Measurements from ENCODE around the gene ST3GAL4. TPM values are rescaled to one million over a fixed set of nuclear protein-coding genes. Genes with fewer than 3 reads are reported as not detected.

The ST3GAL4 gene
- total and polyA plus RNA-seq, 2 of the 8 experiments (the other 6 are each of a cell fraction or from before 2014, with no cell fraction given) = 15.6 to 20.0 TPM

GRCh38 chr11:126375726-126376125 lies 20.2 kb downstream of the ST3GAL4 start (continued):
- TF ChIP-seq ZNF274 (IDR thresholded peaks at IDR 0.05; ENCODE audit: borderline replicate concordance, extremely low read depth, low read length) (no peak), SRF (IDR thresholded peaks at IDR 0.05; ENCODE audit: low read depth, low read length) (no peak), BRCA1 (IDR thresholded peaks at IDR 0.05; ENCODE audit: low read depth, low read length) (no peak), GTF2F1 (IDR thresholded peaks at IDR 0.05; ENCODE audit: borderline replicate concordance, low read depth, low read length) (no peak), CHD7 (IDR thresholded peaks at IDR 0.05; ENCODE audit: insufficient replicate concordance, low read length) (no peak)
